Peyer's patch (tissue), 4 donors: ENCODE data around the gene FOXO6.

ENCODE experiments used
- POLR2A ChIP-seq, 2 donors: fragments of 450-650 bp; IDR thresholded peaks; one replicate each; pipeline ENCODE4 v1.5.1; 2017; ENCODE audit warnings: antibody characterized with exemption in 2 of 2, mild to moderate bottlenecking in 2 of 2, moderate library complexity in 2 of 2
- TF ChIP-seq, protein P1 (sequence below), 6 experiments: fragments of 450-650 bp in 4 of 6; fragments of 200-600 bp in 2 of 6; sonication (generic) in 1 of 6; IDR thresholded peaks; one replicate each; pipeline ENCODE4 v1.5.1; 2017 to 2019; ENCODE audit warnings: antibody characterized with exemption in 6 of 6, mild to moderate bottlenecking in 3 of 6, moderate library complexity in 1 of 6

DNA sequence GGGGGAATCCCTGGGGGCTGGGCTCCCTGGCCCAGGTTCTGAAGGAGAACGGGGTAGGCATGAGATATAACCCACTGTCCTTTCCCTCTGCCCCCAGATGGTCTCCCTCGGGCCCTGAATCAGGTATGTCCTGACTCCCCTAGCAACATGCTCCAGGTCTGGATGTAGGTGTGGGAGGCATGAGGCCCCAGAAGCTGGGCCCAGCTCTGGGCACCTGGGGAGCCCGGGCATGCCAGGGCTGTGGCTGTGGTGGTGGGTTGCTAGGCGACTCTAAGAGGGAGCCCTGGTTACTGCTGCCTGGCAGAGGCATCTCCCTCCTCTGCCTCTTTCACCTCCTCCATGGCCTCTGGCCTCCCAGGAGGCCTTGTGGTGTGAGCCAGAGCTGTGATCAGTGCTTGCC lies 16.2 kb downstream of the FOXO6 start:
- no peak for TF ChIP-seq POLR2A (IDR thresholded peaks at IDR 0.05)
- TF ChIP-seq, protein P1, sequence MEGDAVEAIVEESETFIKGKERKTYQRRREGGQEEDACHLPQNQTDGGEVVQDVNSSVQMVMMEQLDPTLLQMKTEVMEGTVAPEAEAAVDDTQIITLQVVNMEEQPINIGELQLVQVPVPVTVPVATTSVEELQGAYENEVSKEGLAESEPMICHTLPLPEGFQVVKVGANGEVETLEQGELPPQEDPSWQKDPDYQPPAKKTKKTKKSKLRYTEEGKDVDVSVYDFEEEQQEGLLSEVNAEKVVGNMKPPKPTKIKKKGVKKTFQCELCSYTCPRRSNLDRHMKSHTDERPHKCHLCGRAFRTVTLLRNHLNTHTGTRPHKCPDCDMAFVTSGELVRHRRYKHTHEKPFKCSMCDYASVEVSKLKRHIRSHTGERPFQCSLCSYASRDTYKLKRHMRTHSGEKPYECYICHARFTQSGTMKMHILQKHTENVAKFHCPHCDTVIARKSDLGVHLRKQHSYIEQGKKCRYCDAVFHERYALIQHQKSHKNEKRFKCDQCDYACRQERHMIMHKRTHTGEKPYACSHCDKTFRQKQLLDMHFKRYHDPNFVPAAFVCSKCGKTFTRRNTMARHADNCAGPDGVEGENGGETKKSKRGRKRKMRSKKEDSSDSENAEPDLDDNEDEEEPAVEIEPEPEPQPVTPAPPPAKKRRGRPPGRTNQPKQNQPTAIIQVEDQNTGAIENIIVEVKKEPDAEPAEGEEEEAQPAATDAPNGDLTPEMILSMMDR (IDR thresholded peaks at IDR 0.05): no peak
